Stimulated activated effector memory CD8-positive, alpha-beta T cell treated with anti-CD3 and anti-CD28 coated beads, Interleukin-12 subunit alpha, Interleukin-12 subunit beta, amount 100 ng/mL, for 72 hours (primary cell): Measurements from ENCODE around the gene RFX2.
"Not testable (repeated sequence)": the region's sequence is repeated elsewhere in the genome, so short reads cannot be mapped to it uniquely, and the experiment has no call there.

Experiments used
- ATAC-seq: fragments of 150-1000 bp; cut with Tn5 transposase; 2 replicates; pipeline ENCODE4 v1.10.0; 2021
- DNase-seq, 2 donors: peaks; one replicate each; pipeline ENCODE4 v3.0.0; 2021 to 2022; ENCODE audit warnings: low spot score in 2 of 2
- H3K27ac Mint-ChIP-seq: one replicate; pipeline ENCODE4 v1.8.0; 2022; ENCODE audit warnings: mild to moderate bottlenecking, mixed read lengths
- H3K36me3 Mint-ChIP-seq: one replicate; pipeline ENCODE4 v1.8.0; 2022; ENCODE audit warnings: mild to moderate bottlenecking, mixed read lengths
- H3K4me1 Mint-ChIP-seq: one replicate; pipeline ENCODE4 v1.8.0; 2022; ENCODE audit warnings: mixed read lengths
- H3K4me3 Mint-ChIP-seq: one replicate; pipeline ENCODE4 v1.8.0; 2022; ENCODE audit warnings: mild to moderate bottlenecking, mixed read lengths
- H3K9me3 Mint-ChIP-seq: one replicate; pipeline ENCODE4 v1.8.0; 2022; ENCODE audit warnings: mixed read lengths

RFX2 gene

GRCh38 chr19:5967994-5968430 is 142.3 kb downstream of the RFX2 start:
- DNase-seq, result peak; percentile 40 to 77
- peaks cover 68% of the 10 kb centered on the region for H3K4me1 Mint-ChIP-seq
- peak overlapping the region; percentile 79 for H3K27ac Mint-ChIP-seq
- peak overlapping the region; percentile 6 for H3K4me3 Mint-ChIP-seq
- no peaks in the 10 kb centered on the region for H3K9me3 Mint-ChIP-seq
- peaks cover 34% of the 10 kb centered on the region for H3K36me3 Mint-ChIP-seq
- ATAC-seq, result peak; percentile 72

GRCh38 chr19:5967571-5967970 is 142.7 kb downstream of the RFX2 start:
- ATAC-seq, result no peak
- Mint-ChIP-seq H3K4me3 (peak overlapping the region; percentile 6), H3K9me3 (no peaks in the 10 kb centered on the region), H3K4me1 (peaks cover 69% of the 10 kb centered on the region), H3K36me3 (peaks cover 34% of the 10 kb centered on the region), H3K27ac (peak overlapping the region; percentile 79)
- no peak for DNase-seq

GRCh38 chr19:5966941-5967340 is 143.4 kb downstream of the RFX2 start:
- Mint-ChIP-seq H3K4me3 (no peak overlapping the region), H3K4me1 (peaks cover 69% of the 10 kb centered on the region), H3K36me3 (peaks cover 38% of the 10 kb centered on the region), H3K27ac (peak overlapping the region; percentile 90), H3K9me3 (no peaks in the 10 kb centered on the region)
- DNase-seq (no peak), ATAC-seq (no peak)

GRCh38 chr19:5966215-5966614 is 144.1 kb downstream of the RFX2 start:
- H3K36me3 Mint-ChIP-seq, result peaks cover 36% of the 10 kb centered on the region
- DNase-seq, result no peak
- H3K27ac Mint-ChIP-seq, result peak overlapping the region; percentile 90
- no peaks in the 10 kb centered on the region for H3K9me3 Mint-ChIP-seq
- no peak overlapping the region for H3K4me3 Mint-ChIP-seq
- no peak for ATAC-seq
- H3K4me1 Mint-ChIP-seq, result peaks cover 73% of the 10 kb centered on the region

- no peak for ATAC-seq
- H3K9me3 Mint-ChIP-seq, result no peaks in the 10 kb centered on the region
- peaks cover 85% of the 10 kb centered on the region for H3K4me1 Mint-ChIP-seq
- H3K36me3 Mint-ChIP-seq, result peaks cover 34% of the 10 kb centered on the region
- H3K4me3 Mint-ChIP-seq, result no peak overlapping the region
- H3K27ac Mint-ChIP-seq, result peak overlapping the region; percentile 90
- no peak for DNase-seq
Measured at GRCh38 chr19:5964816-5965565, 145.3 kb downstream of the RFX2 start.

GRCh38 chr19:5963855-5964254 is 146.4 kb downstream of the RFX2 start:
- Mint-ChIP-seq H3K4me1 (peaks cover 95% of the 10 kb centered on the region), H3K27ac (peak overlapping the region; percentile 90), H3K9me3 (no peaks in the 10 kb centered on the region), H3K4me3 (no peak overlapping the region), H3K36me3 (peaks cover 34% of the 10 kb centered on the region)
- no peak for ATAC-seq
- DNase-seq, result no peak

GRCh38 chr19:5963259-5963658 is 147.0 kb downstream of the RFX2 start:
- not testable (repeated sequence) for ATAC-seq, DNase-seq, H3K9me3 Mint-ChIP-seq
- Mint-ChIP-seq H3K27ac (peak overlapping the region; percentile 90), H3K4me3 (peak overlapping the region; percentile 68), H3K36me3 (peaks cover 34% of the 10 kb centered on the region), H3K4me1 (peaks cover 92% of the 10 kb centered on the region)

- DNase-seq, result peak; percentile 31 to 72
- Mint-ChIP-seq H3K36me3 (peaks cover 29% of the 10 kb centered on the region), H3K27ac (peak overlapping the region; percentile 90), H3K9me3 (no peaks in the 10 kb centered on the region), H3K4me3 (peak overlapping the region; percentile 68), H3K4me1 (peaks cover 87% of the 10 kb centered on the region)
- peak; percentile 95 for ATAC-seq
Measured at GRCh38 chr19:5961969-5962945, 148.0 kb downstream of the RFX2 start.

- DNase-seq, H3K9me3 Mint-ChIP-seq: not testable (repeated sequence)
- Mint-ChIP-seq H3K27ac (peak overlapping the region; percentile 90), H3K36me3 (peaks cover 24% of the 10 kb centered on the region), H3K4me1 (peaks cover 85% of the 10 kb centered on the region), H3K4me3 (peak overlapping the region; percentile 68)
- peak; percentile 61 for ATAC-seq
Measured at GRCh38 chr19:5961641-5961968, 148.7 kb downstream of the RFX2 start.

- Mint-ChIP-seq H3K36me3 (peaks cover 11% of the 10 kb centered on the region), H3K27ac (peak overlapping the region; percentile 90), H3K4me3 (peak overlapping the region; percentile 68), H3K9me3 (no peaks in the 10 kb centered on the region), H3K4me1 (peaks cover 79% of the 10 kb centered on the region)
- DNase-seq, result no peak
- ATAC-seq, result no peak
Measured at GRCh38 chr19:5960005-5961001, 150.0 kb downstream of the RFX2 start.

- H3K36me3 Mint-ChIP-seq, result peaks cover 9% of the 10 kb centered on the region
- no peaks in the 10 kb centered on the region for H3K9me3 Mint-ChIP-seq
- ATAC-seq (no peak), DNase-seq (no peak)
- peaks cover 73% of the 10 kb centered on the region for H3K4me1 Mint-ChIP-seq
- H3K4me3 Mint-ChIP-seq, result no peak overlapping the region
- H3K27ac Mint-ChIP-seq, result peak overlapping the region; percentile 90
Measured at GRCh38 chr19:5959260-5960004, 150.9 kb downstream of the RFX2 start.

GRCh38 chr19:5958851-5959122 is 151.5 kb downstream of the RFX2 start:
- Mint-ChIP-seq H3K36me3 (peaks cover 11% of the 10 kb centered on the region), H3K9me3 (no peaks in the 10 kb centered on the region), H3K4me1 (peaks cover 73% of the 10 kb centered on the region), H3K4me3 (no peak overlapping the region), H3K27ac (peak overlapping the region; percentile 90)
- ATAC-seq (no peak), DNase-seq (no peak)

GRCh38 chr19:5958074-5958850 is 152.0 kb downstream of the RFX2 start:
- H3K4me3 Mint-ChIP-seq, result no peak overlapping the region
- ATAC-seq (no peak), DNase-seq (no peak)
- peak overlapping the region; percentile 90 for H3K27ac Mint-ChIP-seq
- peaks cover 14% of the 10 kb centered on the region for H3K36me3 Mint-ChIP-seq
- no peaks in the 10 kb centered on the region for H3K9me3 Mint-ChIP-seq
- peaks cover 74% of the 10 kb centered on the region for H3K4me1 Mint-ChIP-seq

GRCh38 chr19:5957170-5957569 is 153.1 kb downstream of the RFX2 start:
- peaks cover 76% of the 10 kb centered on the region for H3K4me1 Mint-ChIP-seq
- ATAC-seq, result no peak

More at GRCh38 chr19:5957170-5957569, 153.1 kb downstream of the RFX2 start:
- Mint-ChIP-seq H3K27ac (no peak overlapping the region), H3K36me3 (peaks cover 23% of the 10 kb centered on the region), H3K4me3 (no peak overlapping the region), H3K9me3 (no peaks in the 10 kb centered on the region)
- no peak for DNase-seq
